Measurements from ENCODE around the gene AP1S1.
"Not testable (repeated sequence)": the region's sequence is repeated elsewhere in the genome, so short reads cannot be mapped to it uniquely, and the experiment has no call there.

The AP1S1 gene

GRCh38 chr7:101153969-101154692 is at the start of gene AP1S1:
AP1S1 (plus strand) TSS chr7:101154476; CDS start chr7:101154515, 39 bp downstream.
- peak; percentile 95 for DNase-seq

- DNase-seq = no peak
Observed at GRCh38 chr7:101104799-101105198, 49.5 kb upstream of the AP1S1 start.

GRCh38 chr7:101105248-101105647 is 49.0 kb upstream of the AP1S1 start:
- not testable (repeated sequence) for DNase-seq

- DNase-seq = no peak
Observed at GRCh38 chr7:101106386-101106785, 47.9 kb upstream of the AP1S1 start.

GRCh38 chr7:101108330-101108857 is 45.9 kb upstream of the AP1S1 start:
- DNase-seq = no peak

- DNase-seq = no peak
Observed at GRCh38 chr7:101108961-101109360, 45.3 kb upstream of the AP1S1 start.

- DNase-seq = no peak
Observed at GRCh38 chr7:101109368-101109767, 44.9 kb upstream of the AP1S1 start.

- DNase-seq = no peak
Observed at GRCh38 chr7:101111261-101111660, 43.0 kb upstream of the AP1S1 start.

- no peak for DNase-seq
Observed at GRCh38 chr7:101112233-101112632, 42.0 kb upstream of the AP1S1 start.

GRCh38 chr7:101113140-101113539 is 41.1 kb upstream of the AP1S1 start:
- not testable (repeated sequence) for DNase-seq

- no peak for DNase-seq
Observed at GRCh38 chr7:101113836-101114235, 40.4 kb upstream of the AP1S1 start.

GRCh38 chr7:101114492-101114891 is 39.8 kb upstream of the AP1S1 start:
- no peak for DNase-seq

- DNase-seq = no peak
Observed at GRCh38 chr7:101115215-101115614, 39.1 kb upstream of the AP1S1 start.

GRCh38 chr7:101116898-101117297 is 37.4 kb upstream of the AP1S1 start:
- DNase-seq = no peak

- DNase-seq = no peak
Observed at GRCh38 chr7:101118856-101119255, 35.4 kb upstream of the AP1S1 start.

- DNase-seq = no peak
Observed at GRCh38 chr7:101119876-101120275, 34.4 kb upstream of the AP1S1 start.

- no peak for DNase-seq
Observed at GRCh38 chr7:101120315-101120714, 34.0 kb upstream of the AP1S1 start.

- not testable (repeated sequence) for DNase-seq
Observed at GRCh38 chr7:101121631-101121990, 32.7 kb upstream of the AP1S1 start.

GRCh38 chr7:101121991-101122932 is 32.0 kb upstream of the AP1S1 start:
- DNase-seq = no peak

GRCh38 chr7:101122933-101123702 is 31.2 kb upstream of the AP1S1 start:
- DNase-seq = no peak

- no peak for DNase-seq
Observed at GRCh38 chr7:101123703-101124068, 30.6 kb upstream of the AP1S1 start.

- DNase-seq = peak; percentile 47
Observed at GRCh38 chr7:101124376-101125056, 29.8 kb upstream of the AP1S1 start.

All from hematopoietic multipotent progenitor cell treated with erythropoietin and hydrocortisone succinate and interleukin-3 and kit ligand, for 8 days (in vitro differentiated cells).